Measurements from ENCODE around the gene SLC25A41.

SLC25A41 gene

GRCh38 chr19:6433663-6434062 lies at the start of gene SLC25A41:
Gene SLC25A41 (minus strand): TSS chr19:6433763. CDS start chr19:6433693, 70 bp downstream.
- Histone ChIP-seq H3K4me3 (no peak within 1 kb of the TSS), H3K27ac (no peak within 1 kb of the TSS)
- no peak for DNase-seq (ENCODE audit: low spot score)
- TF ChIP-seq CTCF (IDR thresholded peaks at IDR 0.05), result no peak

GRCh38 chr19:6483235-6483634 lies 49.7 kb upstream of the SLC25A41 start:
- TF ChIP-seq CTCF (IDR thresholded peaks at IDR 0.05), result no peak
- Histone ChIP-seq H3K27ac (no peak overlapping the region), H3K4me3 (no peak overlapping the region)
- DNase-seq (ENCODE audit: low spot score), result no peak

GRCh38 chr19:6482343-6482686 lies 48.8 kb upstream of the SLC25A41 start:
- no peak for DNase-seq (ENCODE audit: low spot score)
- no peak for TF ChIP-seq CTCF (IDR thresholded peaks at IDR 0.05)
- Histone ChIP-seq H3K27ac (no peak overlapping the region), H3K4me3 (no peak overlapping the region)

DNA sequence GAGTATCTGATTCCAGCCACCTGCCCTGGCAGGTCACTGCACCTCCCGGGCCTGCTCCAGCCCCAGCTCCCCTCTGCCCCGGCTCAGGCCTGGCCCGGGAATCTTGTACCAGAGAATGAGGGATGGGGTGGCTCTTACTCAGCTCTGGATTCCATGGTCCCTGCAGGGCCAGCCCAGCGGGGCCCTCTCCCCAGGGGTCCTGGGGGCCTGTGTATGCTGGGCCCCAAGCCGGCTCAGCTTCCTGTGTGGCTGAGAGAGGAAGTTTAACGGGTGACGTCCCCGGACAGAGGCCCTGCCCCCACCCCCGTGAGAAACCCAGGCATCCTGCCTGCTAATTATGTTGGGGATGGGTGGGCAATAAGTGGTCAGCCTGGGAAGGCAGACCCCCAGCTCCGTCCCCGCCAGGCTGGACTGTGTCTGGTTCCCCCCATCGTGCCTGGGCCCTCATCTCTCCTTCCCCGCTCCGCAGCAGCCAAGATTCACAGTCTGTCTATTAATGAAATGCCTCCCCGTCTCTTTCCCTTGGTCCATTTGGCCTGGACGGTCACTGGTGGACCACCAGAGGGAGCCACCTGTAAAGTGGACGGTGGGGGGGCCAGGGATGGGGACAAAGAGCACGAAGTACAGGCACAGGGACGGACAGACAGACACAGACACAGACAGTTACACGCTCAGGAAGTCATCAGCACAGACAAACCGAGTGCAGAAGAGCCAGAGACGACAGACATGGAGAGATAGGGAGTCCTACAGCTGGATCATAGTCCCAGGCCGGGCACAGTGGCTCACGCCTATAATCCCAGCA lies 48.2 kb upstream of the SLC25A41 start, which contains the start of gene DENND1C:
TSS of gene DENND1C (minus strand) at position 247 of the 802 bp plus-strand sequence. CDS start at position 155, 92 bp downstream.
- H3K4me3 ChIP-seq, result peak within 1 kb of the TSS; percentile 58
- TF ChIP-seq CTCF (IDR thresholded peaks at IDR 0.05), result no peak
- H3K27ac ChIP-seq, result peak within 1 kb of the TSS in 1 of 2 donors; percentile 22
- no peak for DNase-seq (ENCODE audit: low spot score)

DNA sequence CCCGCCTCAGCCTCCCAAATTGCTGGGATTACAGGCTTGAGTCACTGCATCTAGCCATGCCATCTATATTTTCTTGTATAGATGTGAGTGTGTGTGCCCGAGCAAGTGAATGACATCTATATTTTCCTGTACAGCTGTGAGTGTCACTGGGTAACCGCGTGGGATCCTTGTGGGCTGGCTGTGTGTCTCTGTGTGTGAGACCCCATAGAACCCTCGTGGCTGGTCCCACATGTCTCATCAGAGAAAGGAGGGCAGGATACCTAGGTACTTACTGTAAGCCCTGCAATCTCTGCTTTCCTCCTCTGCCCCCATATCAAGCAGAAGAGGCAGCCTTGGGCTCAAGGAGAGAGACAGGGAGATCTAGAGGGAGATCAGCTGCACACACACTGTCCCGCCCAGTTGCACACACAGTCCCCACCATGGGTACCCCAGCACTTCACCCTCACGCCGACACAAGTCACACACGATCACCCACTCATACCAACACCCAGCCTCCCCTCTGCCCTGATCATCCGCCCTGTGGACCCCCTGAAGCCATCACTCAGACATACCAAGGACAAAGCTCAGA lies 47.4 kb upstream of the SLC25A41 start:
- no peak for DNase-seq (ENCODE audit: low spot score)
- no peak for TF ChIP-seq CTCF (IDR thresholded peaks at IDR 0.05)
- H3K27ac ChIP-seq, result no peak overlapping the region

GRCh38 chr19:6479836-6480398 lies 46.4 kb upstream of the SLC25A41 start:
- DNase-seq (ENCODE audit: low spot score), result no peak
- TF ChIP-seq CTCF (IDR thresholded peaks at IDR 0.05), result no peak
- no peak overlapping the region for H3K27ac ChIP-seq
- no peak overlapping the region for H3K4me3 ChIP-seq

More for the DNA sequence above, 47.4 kb upstream of the SLC25A41 start:
- peak overlapping the region; percentile 58 for H3K4me3 ChIP-seq

Data from coronary artery (tissue), 2 donors.